Raji (cell line): ENCODE results near the gene NMNAT2.

Experiments used
- POLR2A ChIP-seq: IDR thresholded peaks from 2 replicates; pipeline ENCODE4 v1.6.1; 2011; ENCODE audit warnings: low read depth, low read length, control low read depth; ENCODE audit not compliant: insufficient read depth

NMNAT2 gene

GRCh38 chr1:183236158-183236725 lies 181.9 kb downstream of the NMNAT2 start:
- TF ChIP-seq POLR2A = no peak

DNA sequence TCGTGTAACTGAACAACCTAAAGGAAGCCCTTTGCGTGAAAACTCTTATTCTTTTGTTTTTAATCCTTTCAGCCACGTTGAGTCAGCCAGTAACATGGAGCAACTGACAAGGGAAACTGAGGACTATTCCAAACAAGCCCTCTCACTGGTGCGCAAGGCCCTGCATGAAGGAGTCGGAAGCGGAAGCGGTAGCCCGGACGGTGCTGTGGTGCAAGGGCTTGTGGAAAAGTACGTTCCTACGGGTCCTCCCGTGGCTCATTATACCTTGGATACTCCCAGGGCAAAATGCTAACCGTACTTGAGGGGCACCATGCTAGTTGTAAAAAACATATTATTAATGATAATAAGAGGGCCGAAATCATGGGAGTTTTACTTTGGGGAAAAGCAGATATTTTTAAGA lies 182.7 kb downstream of the NMNAT2 start:
- TF ChIP-seq POLR2A = no peak

DNA sequence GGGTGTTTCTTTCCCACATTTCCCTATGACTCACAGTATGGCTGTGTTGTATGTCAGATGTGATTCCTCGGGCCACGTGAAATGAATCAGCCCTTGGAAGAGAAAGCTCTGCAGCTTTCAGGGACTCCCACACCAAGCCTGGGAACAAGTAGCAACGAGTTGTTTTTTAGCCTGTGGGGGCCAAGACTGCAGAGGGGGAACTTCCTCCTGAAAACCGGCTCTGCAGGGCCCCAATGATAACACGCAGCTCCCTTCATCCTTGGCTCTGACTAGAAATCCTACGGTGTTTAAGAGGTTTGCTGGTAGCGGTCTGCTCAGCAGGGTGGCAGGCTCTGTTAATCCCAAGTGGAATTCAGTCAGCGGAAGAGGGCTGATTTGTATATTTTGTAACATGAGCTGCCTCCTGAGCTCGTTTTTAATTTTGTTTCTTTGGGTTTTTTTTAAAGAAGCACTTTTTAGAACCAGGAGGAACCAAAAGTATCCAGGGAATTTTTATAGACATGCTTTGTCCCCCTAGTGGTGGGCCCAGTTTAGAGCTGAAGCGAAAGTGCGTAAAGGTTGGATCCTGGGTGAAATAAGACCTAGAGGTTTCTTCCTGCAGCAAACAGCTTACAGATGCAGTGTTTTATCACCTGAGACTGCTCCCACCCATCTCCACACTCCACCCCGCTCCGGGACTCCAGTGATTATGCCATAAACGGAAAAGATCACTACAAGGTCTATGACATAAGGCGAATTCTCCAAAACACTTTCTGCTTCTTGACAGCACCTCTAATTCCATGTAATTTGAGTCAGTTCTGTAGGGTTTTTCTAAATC lies 183.3 kb downstream of the NMNAT2 start:
- TF ChIP-seq POLR2A = no peak

DNA sequence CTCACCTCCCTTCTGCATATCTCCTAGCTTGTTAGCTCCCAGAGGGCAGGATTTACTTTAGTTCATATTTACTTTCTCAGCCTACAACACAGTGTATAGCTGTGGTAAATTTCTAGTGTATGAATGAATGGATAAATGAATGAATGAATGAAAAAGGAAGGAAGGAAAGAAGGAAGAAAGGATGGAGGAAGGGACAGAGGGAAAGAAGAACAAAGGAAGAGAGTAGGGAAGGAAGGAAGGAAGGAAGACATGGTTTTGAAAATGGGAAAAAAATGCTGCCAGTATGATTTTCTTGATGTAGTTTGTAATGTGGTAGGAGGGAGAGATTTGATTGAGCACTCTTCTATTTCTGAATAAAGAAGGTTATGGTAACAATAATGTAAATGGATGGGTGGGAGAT lies 185.1 kb downstream of the NMNAT2 start:
- no peak for TF ChIP-seq POLR2A

DNA sequence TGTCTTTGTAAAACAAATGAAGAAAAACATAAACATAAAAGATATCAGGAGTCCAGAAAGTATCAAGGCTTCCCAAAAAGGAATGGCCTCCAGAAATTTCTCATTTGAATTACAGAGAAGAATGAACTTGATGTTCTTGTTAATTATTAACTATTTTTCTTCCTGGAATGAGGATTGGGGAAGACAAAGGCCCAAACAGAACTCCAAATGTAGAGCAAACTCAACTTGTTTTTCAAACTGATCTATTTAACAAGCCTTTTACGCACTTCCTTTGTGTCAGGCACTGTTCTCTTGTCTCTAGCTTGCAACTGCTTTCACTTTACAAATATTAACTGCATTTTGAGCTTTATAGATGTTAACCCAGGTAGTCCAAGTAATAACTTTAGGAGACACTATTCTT lies 186.6 kb downstream of the NMNAT2 start:
- TF ChIP-seq POLR2A = no peak

GRCh38 chr1:183230413-183230812 lies 187.8 kb downstream of the NMNAT2 start:
- no peak for TF ChIP-seq POLR2A

- TF ChIP-seq POLR2A = no peak
Measured at GRCh38 chr1:183228347-183229220, 189.6 kb downstream of the NMNAT2 start.

GRCh38 chr1:183227422-183228346 lies 190.5 kb downstream of the NMNAT2 start:
- no peak for TF ChIP-seq POLR2A

DNA sequence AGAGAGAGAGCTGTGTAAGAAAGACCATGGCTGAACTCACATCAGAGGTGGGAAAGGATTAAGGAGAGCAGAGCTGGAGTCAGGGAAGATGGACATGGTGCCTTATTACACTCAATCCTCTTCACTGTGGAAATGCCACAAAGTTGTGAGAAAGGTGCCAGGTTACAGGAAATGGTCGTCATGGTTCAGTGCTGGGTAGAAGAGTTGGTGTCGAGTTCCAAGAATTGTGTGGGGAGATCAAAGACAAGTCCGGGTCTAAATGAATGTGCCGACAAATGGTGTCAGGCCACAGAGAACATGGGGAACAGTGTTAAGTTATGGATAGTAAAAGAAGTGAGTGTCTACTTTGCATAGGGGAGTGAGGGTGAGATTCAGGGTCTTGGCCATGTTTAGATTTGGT lies 191.2 kb downstream of the NMNAT2 start:
- no peak for TF ChIP-seq POLR2A

DNA sequence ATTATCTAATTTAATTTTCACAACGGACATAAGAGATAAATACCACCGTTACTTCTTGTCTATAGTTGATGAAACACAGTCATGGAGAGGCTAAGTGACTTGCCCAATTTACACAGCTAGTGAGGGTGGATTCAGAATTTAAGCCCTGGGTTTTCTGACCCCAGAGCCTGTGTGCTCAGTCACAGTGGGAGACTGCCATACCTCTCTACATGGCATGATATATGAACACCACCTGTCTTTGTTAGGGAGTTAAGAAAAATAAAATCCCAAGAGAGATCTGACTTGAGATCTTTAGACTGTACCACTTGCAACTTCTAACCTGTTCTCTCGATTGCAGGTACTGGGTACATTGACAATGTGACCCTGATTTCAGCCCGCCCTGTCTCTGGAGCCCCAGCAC lies 191.8 kb downstream of the NMNAT2 start:
- no peak for TF ChIP-seq POLR2A

- TF ChIP-seq POLR2A = no peak
Measured at GRCh38 chr1:183223467-183223866, 194.7 kb downstream of the NMNAT2 start.

GRCh38 chr1:183222909-183223308 lies 195.3 kb downstream of the NMNAT2 start:
- no peak for TF ChIP-seq POLR2A

GRCh38 chr1:183219616-183220009 lies 198.6 kb downstream of the NMNAT2 start:
- no peak for TF ChIP-seq POLR2A

- TF ChIP-seq POLR2A = no peak
Measured at GRCh38 chr1:183218971-183219615, 199.1 kb downstream of the NMNAT2 start.
